ENCODE results near the gene ARHGAP19. TPM values are rescaled to one million over a fixed set of nuclear protein-coding genes. Genes with fewer than 3 reads are reported as not detected.

Gene ARHGAP19
- total and polyA plus RNA-seq, 2 of the 8 experiments (the other 6 are each of a cell fraction or from before 2014, with no cell fraction given): 13.3 to 32.1 TPM

DNA sequence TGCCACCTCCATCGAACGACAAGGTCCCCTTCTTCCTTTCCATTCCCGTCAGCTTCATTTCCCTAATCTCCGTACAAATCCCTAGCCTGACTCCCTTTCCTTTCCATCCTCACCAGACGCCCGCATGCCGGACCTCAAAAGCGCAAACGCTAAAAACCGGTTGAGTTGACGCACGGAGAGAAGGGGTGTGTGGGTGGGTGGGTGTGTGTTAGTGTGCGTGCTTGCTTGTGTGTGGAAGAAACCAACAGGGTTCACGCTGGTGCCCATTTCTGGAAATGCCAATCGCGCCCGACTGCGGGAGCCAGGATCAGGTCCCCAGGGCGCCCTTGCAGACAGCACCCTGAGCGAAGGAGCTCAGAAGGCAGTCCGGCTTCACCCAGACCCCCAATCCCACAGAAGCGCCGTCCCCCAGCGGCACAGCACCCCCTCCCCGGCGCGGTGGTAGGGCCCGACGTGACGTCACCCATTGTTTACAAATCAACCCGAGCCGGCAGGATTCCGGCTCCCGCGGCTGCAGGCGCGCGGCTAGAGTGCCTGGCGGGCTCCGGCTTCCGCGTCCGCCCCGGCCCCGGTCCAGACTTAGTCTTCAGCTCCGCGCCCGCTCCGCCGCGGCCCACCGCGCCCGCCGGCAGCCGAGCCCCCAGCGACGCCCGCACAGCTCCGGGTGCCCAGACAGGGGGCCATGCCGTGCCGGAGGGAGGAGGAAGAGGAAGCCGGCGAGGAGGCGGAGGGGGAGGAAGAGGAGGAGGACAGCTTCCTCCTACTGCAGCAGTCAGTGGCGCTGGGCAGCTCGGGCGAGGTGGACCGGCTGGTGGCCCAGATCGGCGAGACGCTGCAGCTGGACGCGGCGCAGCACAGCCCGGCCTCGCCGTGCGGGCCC is 26.6 kb upstream of the ARHGAP19 start, which contains the start of gene FRAT1:
FRAT1 (plus strand) TSS at position 500 of the 880 bp plus-strand sequence; CDS start at position 683, 183 bp downstream.
- Histone ChIP-seq H4K8ac (ENCODE audit: extremely low read depth, insufficient read depth, low read length) (peak within 1 kb of the TSS; percentile 100), H3K79me1 (ENCODE audit: low read depth, low read length) (no peaks in the 10 kb centered on the region), H4K91ac (replicated peaks; ENCODE audit: insufficient read length, low read length) (peak within 1 kb of the TSS; percentile 100), H3K4ac (replicated peaks; ENCODE audit: insufficient read length, low read depth, low read length) (peak within 1 kb of the TSS; percentile 97), H3K27me3 (replicated peaks in 1 of 4; ENCODE audit: control insufficient read depth in 3 of 4, extremely low read depth in 1 of 4, insufficient read depth in 3 of 4, low read length in 3 of 4) (peaks cover 6 to 23% (median 20%) of the 10 kb centered on the region in 4 experiments), H3K56ac (replicated peaks; ENCODE audit: insufficient read length, low read depth, low read length) (peak within 1 kb of the TSS; percentile 99), H4K20me1 (replicated peaks in 1 of 2; ENCODE audit: control insufficient read depth in 1 of 2, insufficient read depth in 2 of 2, low read length in 2 of 2) (no peaks in the 10 kb centered on the region), H2BK12ac (ENCODE audit: low read depth, low read length) (peak within 1 kb of the TSS; percentile 100), H2BK20ac (ENCODE audit: low read length) (peak within 1 kb of the TSS; percentile 100; the same call in 1 of the 2 replicates), H3K23ac (ENCODE audit: insufficient read length) (no peak within 1 kb of the TSS), H3K23me2 (ENCODE audit: low read depth, low read length) (peaks cover 19% of the 10 kb centered on the region), H4K5ac (ENCODE audit: insufficient read length, low read depth, low read length) (peak within 1 kb of the TSS; percentile 96), H3K4me1 (replicated peaks in 1 of 4; ENCODE audit: control insufficient read depth in 3 of 4, insufficient read depth in 4 of 4, low read length in 3 of 4) (peaks cover 0 to 15% (median 12%) of the 10 kb centered on the region in 4 experiments; a peak in 6 of 7 replicates), H3K14ac (ENCODE audit: insufficient read length) (no peak within 1 kb of the TSS), H3K9me3 (ENCODE audit: insufficient read depth in 2 of 2, low read depth in 1 of 2, low read length in 1 of 2) (no peaks in the 10 kb centered on the region), H3K27ac (ENCODE audit: low read depth, low read length) (peak within 1 kb of the TSS; percentile 100), H3K18ac (ENCODE audit: extremely low read depth, low read length) (peak within 1 kb of the TSS; percentile 99), H2AK5ac (ENCODE audit: low read depth, low read length) (no peak within 1 kb of the TSS), H3K4me2 (ENCODE audit: insufficient read depth in 1 of 2, low read depth in 2 of 2, low read length in 2 of 2) (peak within 1 kb of the TSS; percentile 87 to 97), H3K9ac (replicated peaks in 1 of 4; ENCODE audit: extremely low read depth in 1 of 4, low read depth in 3 of 4, low read length in 3 of 4) (peak within 1 kb of the TSS; percentile 91 to 99 (median 98)), H2AFZ (ENCODE audit: low read length) (peak within 1 kb of the TSS; percentile 100), H2BK15ac (ENCODE audit: low read length) (no peak within 1 kb of the TSS; the same call in 1 of the 2 replicates), H2BK120ac (replicated peaks; ENCODE audit: low read depth, low read length) (peak within 1 kb of the TSS; percentile 99), H2BK5ac (ENCODE audit: low read depth, low read length) (peak within 1 kb of the TSS; percentile 99), H3K36me3 (ENCODE audit: control insufficient read depth in 2 of 4, insufficient read depth in 4 of 4, low read length in 3 of 4) (no peaks in the 10 kb centered on the region), H3K4me3 (ENCODE audit: extremely low read depth in 1 of 4, insufficient read depth in 2 of 4, low read depth in 3 of 4, low read length in 4 of 4) (peak within 1 kb of the TSS; percentile 45 to 79 (median 70)), H3K79me2 (ENCODE audit: control insufficient read depth in 1 of 2, insufficient read depth in 2 of 2, low read length in 2 of 2) (no peaks in the 10 kb centered on the region)
- ChIA-PET POLR2A (ENCODE audit: partially characterized antibody) (interaction anchor here (0.8 to 3.4 kb wide), 11 partner anchors 10 to 82 kb away, joined by 3 to 61 read pairs (median 6); partner anchors contain the start of genes ARHGAP19, FRAT2 and RRP12), CTCF (ENCODE audit: partially characterized antibody) (interaction anchor here (0.6 to 2.5 kb wide), 7 partner anchors 13 to 247 kb away, joined by 3 to 28 read pairs (median 3); no protein-coding TSS in a partner anchor)
- peak; percentile 65 to 95 for DNase-seq (ENCODE audit: low read depth in 1 of 2, low spot score in 2 of 2)
- 1% methylated on average over 30 of the region's 79 CpGs; no CpG with 5 or more reads in 1 of the 2 experiments for WGBS, 2 experiments (ENCODE audit: extremely low coverage in 1 of 2, insufficient coverage in 1 of 2, insufficient read length in 1 of 2, insufficient replicate concordance in 2 of 2, low coverage in 1 of 2, low lambda C conversion rate in 2 of 2, missing lambda C conversion rate in 1 of 2)
- peak; percentile 28 for FAIRE-seq
- peak; percentile 34; the same call in 1 of the 2 replicates for TF ChIP-seq SIX5 (IDR thresholded peaks at IDR 0.05; ENCODE audit: low read depth, low read length)
- no peak for TF ChIP-seq CBX5 (IDR thresholded peaks at IDR 0.05; ENCODE audit: low read depth, low read length)
- TF ChIP-seq, protein P1, sequence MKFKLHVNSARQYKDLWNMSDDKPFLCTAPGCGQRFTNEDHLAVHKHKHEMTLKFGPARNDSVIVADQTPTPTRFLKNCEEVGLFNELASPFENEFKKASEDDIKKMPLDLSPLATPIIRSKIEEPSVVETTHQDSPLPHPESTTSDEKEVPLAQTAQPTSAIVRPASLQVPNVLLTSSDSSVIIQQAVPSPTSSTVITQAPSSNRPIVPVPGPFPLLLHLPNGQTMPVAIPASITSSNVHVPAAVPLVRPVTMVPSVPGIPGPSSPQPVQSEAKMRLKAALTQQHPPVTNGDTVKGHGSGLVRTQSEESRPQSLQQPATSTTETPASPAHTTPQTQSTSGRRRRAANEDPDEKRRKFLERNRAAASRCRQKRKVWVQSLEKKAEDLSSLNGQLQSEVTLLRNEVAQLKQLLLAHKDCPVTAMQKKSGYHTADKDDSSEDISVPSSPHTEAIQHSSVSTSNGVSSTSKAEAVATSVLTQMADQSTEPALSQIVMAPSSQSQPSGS (IDR thresholded peaks at IDR 0.05; ENCODE audit: low read length): peak; percentile 85; the same call in 1 of the 2 replicates
- TF ChIP-seq EGR1 (IDR thresholded peaks at IDR 0.05; ENCODE audit: borderline replicate concordance, low read depth, low read length): peak; percentile 63
- TF ChIP-seq POLR2A (IDR thresholded peaks at IDR 0.05; ENCODE audit: control extremely low read depth in 1 of 2, low read depth in 2 of 2, low read length in 2 of 2): peak in 1 of 2 experiments; percentile 50; a peak in 1 of 3 replicates
- peak in 1 of 2 experiments; percentile 97; a peak in 2 of 3 replicates for TF ChIP-seq EP300 (IDR thresholded peaks at IDR 0.05; ENCODE audit: borderline replicate concordance in 1 of 2, low read depth in 2 of 2, low read length in 2 of 2)
- TF ChIP-seq, protein P2, sequence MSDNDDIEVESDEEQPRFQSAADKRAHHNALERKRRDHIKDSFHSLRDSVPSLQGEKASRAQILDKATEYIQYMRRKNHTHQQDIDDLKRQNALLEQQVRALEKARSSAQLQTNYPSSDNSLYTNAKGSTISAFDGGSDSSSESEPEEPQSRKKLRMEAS (IDR thresholded peaks at IDR 0.05): peak; percentile 66
- TF ChIP-seq RBBP5 (IDR thresholded peaks at IDR 0.05; ENCODE audit: borderline replicate concordance, low read depth, low read length): no peak
